ENCODE measurements around the gene PHACTR1. TPM values are rescaled to one million over a fixed set of nuclear protein-coding genes. Genes with fewer than 3 reads are reported as not detected.

The PHACTR1 gene
- total RNA-seq, 1 donor from 2014 or later = 50.7 TPM

DNA sequence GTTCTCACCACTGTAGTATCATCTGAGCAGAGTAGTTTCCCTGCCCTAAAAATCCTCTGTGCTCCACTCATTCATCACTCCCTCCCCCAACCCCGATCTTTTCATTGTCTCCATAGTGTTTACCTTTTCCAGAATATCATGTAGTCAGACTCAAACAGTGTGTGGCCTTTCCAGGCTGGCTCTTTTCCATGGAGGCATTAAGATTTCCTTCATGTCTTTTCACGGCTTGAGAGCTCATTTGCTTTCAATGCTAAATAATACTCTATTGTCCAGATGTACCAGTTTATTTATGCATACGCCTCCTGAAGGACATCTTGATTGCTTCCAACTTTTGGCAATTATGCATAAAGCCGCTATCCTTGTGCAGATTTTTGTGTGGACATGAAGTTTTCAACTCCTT, 235.8 kb downstream of the PHACTR1 start:
- Mint-ChIP-seq H3K9me3 (ENCODE audit: unreplicated experiment) (peaks cover 5% of the 10 kb centered on the region), H3K27ac (ENCODE audit: unreplicated experiment) (no peak overlapping the region), H3K4me1 (ENCODE audit: low read depth, unreplicated experiment) (peaks cover 16% of the 10 kb centered on the region), H3K4me3 (ENCODE audit: unreplicated experiment) (no peak overlapping the region), H3K36me3 (ENCODE audit: unreplicated experiment) (no peaks in the 10 kb centered on the region), H3K27me3 (ENCODE audit: unreplicated experiment) (peaks cover 6% of the 10 kb centered on the region)
- no peak for DNase-seq
- TF ChIP-seq, protein P1, sequence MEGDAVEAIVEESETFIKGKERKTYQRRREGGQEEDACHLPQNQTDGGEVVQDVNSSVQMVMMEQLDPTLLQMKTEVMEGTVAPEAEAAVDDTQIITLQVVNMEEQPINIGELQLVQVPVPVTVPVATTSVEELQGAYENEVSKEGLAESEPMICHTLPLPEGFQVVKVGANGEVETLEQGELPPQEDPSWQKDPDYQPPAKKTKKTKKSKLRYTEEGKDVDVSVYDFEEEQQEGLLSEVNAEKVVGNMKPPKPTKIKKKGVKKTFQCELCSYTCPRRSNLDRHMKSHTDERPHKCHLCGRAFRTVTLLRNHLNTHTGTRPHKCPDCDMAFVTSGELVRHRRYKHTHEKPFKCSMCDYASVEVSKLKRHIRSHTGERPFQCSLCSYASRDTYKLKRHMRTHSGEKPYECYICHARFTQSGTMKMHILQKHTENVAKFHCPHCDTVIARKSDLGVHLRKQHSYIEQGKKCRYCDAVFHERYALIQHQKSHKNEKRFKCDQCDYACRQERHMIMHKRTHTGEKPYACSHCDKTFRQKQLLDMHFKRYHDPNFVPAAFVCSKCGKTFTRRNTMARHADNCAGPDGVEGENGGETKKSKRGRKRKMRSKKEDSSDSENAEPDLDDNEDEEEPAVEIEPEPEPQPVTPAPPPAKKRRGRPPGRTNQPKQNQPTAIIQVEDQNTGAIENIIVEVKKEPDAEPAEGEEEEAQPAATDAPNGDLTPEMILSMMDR (IDR thresholded peaks at IDR 0.05; ENCODE audit: partially characterized antibody, unreplicated experiment) = no peak

DNA sequence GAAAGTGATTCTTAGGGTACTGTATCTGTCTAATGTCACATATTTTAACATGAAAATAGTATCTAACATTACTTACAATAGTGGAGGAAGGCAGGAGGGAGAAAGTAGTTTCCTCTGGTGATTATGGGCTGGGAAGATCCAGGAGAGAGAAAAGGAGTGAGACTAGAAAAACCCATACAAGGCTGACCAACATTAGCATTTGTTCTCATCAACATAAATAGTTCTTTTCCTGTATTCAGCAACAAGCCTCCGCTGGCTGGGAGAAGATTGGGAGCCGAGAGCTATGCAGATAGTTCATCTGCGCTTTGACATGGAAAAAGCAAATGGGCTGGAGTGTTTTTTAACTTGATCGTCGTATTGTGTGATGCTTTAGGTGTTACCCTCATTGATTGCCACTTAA, 239.4 kb downstream of the PHACTR1 start:
- TF ChIP-seq, protein P1 (IDR thresholded peaks at IDR 0.05; ENCODE audit: partially characterized antibody, unreplicated experiment) = no peak
- Mint-ChIP-seq H3K36me3 (ENCODE audit: unreplicated experiment) (no peaks in the 10 kb centered on the region), H3K9me3 (ENCODE audit: unreplicated experiment) (peaks cover 8% of the 10 kb centered on the region), H3K27me3 (ENCODE audit: unreplicated experiment) (peaks cover 8% of the 10 kb centered on the region), H3K4me3 (ENCODE audit: unreplicated experiment) (peak overlapping the region; percentile 31), H3K4me1 (ENCODE audit: low read depth, unreplicated experiment) (peaks cover 35% of the 10 kb centered on the region), H3K27ac (ENCODE audit: unreplicated experiment) (peak overlapping the region; percentile 14)
- DNase-seq = no peak

DNA sequence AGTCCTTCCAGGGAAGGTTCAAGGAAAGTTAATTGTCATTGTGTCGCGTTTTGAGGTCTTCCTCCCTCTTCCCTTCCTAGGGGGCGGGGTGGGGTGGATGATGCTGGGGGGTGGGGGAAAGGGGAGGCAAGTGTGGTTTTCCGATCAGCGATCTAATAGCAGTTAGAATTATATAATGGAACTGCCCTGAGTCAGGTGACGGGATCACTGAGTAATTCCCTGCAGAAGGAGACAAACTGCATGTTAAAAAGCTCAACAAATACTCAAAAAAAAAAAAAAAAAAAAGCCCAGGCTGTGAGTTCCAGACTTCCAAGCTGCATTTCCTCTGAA, 240.4 kb downstream of the PHACTR1 start:
- TF ChIP-seq, protein P1 (IDR thresholded peaks at IDR 0.05; ENCODE audit: partially characterized antibody, unreplicated experiment) = no peak
- no peak for DNase-seq
- Mint-ChIP-seq H3K27me3 (ENCODE audit: unreplicated experiment) (peaks cover 9% of the 10 kb centered on the region), H3K4me1 (ENCODE audit: low read depth, unreplicated experiment) (peaks cover 33% of the 10 kb centered on the region), H3K27ac (ENCODE audit: unreplicated experiment) (no peak overlapping the region), H3K4me3 (ENCODE audit: unreplicated experiment) (no peak overlapping the region), H3K36me3 (ENCODE audit: unreplicated experiment) (no peaks in the 10 kb centered on the region), H3K9me3 (ENCODE audit: unreplicated experiment) (peaks cover 8% of the 10 kb centered on the region)

DNA sequence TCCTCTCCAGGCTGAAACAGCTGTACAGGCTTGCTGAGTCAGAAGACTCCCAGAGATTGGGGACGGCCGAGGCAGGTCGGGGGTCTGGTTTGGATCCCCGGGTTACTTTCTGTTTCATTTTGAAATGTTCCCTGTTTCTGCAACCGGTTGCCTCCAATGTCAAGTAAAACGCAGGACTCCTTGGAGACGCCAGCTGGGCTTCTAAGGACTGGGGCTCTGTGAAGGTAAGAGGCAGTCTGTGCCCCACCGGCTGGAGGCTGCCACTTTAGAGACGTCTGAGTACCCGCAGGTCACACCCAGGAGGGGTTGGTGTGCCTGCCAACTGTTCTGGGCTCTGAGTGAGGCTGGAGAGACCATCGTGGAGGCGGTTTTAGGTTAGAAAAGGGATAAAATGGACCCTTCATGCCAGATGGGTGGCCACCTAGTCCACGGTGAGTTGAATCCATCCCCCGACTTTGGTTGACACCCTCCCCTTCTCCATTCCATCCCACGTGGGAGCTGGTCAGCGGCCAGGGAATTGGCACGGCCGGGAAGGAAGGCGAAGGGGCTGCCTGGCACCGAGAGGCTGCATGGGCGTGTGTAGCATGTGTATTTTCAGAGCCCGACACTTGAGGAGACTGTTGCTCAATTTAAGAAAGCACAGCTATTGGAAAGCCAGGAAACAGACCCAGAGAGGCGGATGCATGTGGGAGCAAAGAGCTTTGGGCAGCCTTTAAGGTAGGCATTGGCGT, 240.9 kb downstream of the PHACTR1 start:
- peak; percentile 29 for DNase-seq
- TF ChIP-seq, protein P1 (IDR thresholded peaks at IDR 0.05; ENCODE audit: partially characterized antibody, unreplicated experiment) = no peak
- peaks cover 8% of the 10 kb centered on the region for H3K9me3 Mint-ChIP-seq (ENCODE audit: unreplicated experiment)
- peaks cover 31% of the 10 kb centered on the region for H3K4me1 Mint-ChIP-seq (ENCODE audit: low read depth, unreplicated experiment)
- H3K27ac Mint-ChIP-seq (ENCODE audit: unreplicated experiment) = no peak overlapping the region
- peaks cover 9% of the 10 kb centered on the region for H3K27me3 Mint-ChIP-seq (ENCODE audit: unreplicated experiment)
- H3K36me3 Mint-ChIP-seq (ENCODE audit: unreplicated experiment) = no peaks in the 10 kb centered on the region
- peak overlapping the region; percentile 66 for H3K4me3 Mint-ChIP-seq (ENCODE audit: unreplicated experiment)

DNA sequence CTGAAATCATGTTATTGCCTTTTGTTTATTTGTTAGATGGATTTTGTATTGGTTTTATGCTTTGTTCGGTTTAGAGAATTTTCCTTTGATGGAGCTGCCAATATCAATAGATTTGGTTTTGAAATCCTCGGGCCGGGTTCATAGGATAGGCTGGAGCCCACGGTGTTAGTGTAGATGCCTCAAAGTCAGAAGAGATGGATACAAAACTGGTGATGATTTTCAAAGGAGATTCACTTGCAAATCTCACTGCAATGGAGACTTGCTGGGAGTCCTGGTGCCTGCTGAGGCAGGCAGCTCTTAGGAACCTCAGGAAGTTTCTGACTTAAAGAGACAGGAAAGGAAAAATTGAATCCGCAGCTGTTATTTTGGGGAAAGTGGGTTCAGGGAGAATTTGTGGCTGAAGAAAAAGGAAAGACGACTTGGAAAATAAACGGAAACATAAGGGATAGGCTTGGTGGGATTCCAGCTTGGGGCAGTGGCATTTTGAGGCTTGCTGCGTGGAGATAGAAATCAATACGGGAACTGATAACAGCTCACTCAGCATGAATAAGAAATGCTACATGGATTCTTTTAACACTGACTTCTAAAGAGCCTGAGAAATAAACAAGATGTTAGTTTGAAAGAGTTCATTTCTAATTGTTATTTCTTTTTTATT, 241.6 kb downstream of the PHACTR1 start:
- peaks cover 33% of the 10 kb centered on the region for H3K4me1 Mint-ChIP-seq (ENCODE audit: low read depth, unreplicated experiment)

More for the DNA sequence above, 241.6 kb downstream of the PHACTR1 start:
- no peak overlapping the region for H3K27ac Mint-ChIP-seq (ENCODE audit: unreplicated experiment)
- peaks cover 9% of the 10 kb centered on the region for H3K27me3 Mint-ChIP-seq (ENCODE audit: unreplicated experiment)
- H3K36me3 Mint-ChIP-seq (ENCODE audit: unreplicated experiment) = no peaks in the 10 kb centered on the region
- H3K9me3 Mint-ChIP-seq (ENCODE audit: unreplicated experiment) = peaks cover 8% of the 10 kb centered on the region
- peak overlapping the region; percentile 66 for H3K4me3 Mint-ChIP-seq (ENCODE audit: unreplicated experiment)
- TF ChIP-seq, protein P1 (IDR thresholded peaks at IDR 0.05; ENCODE audit: partially characterized antibody, unreplicated experiment) = no peak
- no peak for DNase-seq

All from glutamatergic neuron (in vitro differentiated cells).